NCI-H2029 treated with DMSO at 0.1 percent for 48 hours (cell line): ENCODE results near the gene EPHA6.
A peak's percentile ranks its signal among the peaks of the same experiment; 100 is the strongest.
"Not testable (repeated sequence)": the region's sequence is repeated elsewhere in the genome, so short reads cannot be mapped to it uniquely, and the experiment has no call there.

ENCODE experiments used
- DNase-seq: peaks from one replicate; lab custom pipeline; 2025; lab: John Stamatoyannopoulos, UW

EPHA6 gene

DNA sequence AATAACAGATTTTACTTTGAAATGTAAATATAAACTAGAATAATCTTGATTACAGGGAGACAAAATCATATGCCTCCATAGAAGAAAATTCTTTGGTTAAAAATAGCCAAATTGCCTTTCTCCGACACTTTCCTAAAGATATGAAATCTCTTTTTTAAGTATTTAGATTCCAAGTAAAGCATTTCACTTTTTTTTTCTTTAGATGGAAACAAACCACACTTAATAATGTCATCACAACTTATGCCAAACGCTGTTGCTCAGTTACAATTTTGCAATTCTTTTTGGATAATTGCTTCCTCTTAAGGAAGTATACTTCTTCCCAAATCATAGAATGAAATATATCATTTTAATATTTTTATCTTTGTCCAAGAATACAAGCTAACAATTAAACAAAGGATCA, 656.1 kb downstream of the EPHA6 start:
- no peak for DNase-seq

DNA sequence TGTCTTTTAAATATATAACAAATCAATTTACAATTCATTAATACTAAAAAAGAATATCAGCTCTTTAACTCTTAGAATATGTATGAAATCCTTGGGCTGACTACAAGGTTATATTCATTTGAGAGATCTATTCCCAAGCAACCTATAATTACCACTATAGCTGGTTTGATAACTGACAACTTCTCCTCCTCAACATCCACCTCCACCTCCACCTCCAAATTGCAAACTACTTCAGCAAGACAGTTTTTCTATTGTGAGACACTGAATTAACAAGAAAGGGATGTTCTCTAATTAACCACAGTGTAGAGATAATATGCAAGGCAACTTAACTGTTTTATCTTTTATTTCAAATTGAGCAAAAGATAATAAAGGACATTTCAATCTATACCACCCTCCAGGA, 665.3 kb downstream of the EPHA6 start:
- DNase-seq = no peak

DNA sequence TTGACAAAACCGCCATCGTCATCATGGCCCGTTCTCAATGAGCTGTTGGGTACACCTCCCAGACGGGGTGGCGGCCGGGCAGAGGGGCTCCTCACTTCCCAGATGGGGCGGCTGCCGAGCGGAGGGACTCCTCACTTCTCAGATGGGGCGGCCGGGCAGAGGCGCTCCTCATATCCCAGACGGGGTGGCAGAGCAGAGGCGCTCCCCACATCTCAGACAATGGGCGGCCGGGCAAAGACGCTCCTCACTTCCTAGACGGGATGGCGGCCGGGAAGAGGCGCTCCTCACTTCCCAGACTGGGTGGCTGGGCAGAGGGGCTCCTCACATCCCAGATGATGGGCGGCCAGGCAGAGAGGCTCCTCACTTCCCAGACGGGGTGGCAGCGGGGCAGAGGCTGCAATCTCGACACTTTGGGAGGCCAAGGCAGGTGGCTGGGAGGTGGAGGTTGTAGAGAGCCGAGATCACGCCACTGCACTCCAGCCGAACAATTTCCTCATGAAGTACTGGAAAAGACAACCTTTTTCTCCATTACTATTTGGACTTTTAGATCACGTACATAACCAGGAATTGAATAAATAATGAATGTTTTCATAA, 666.4 kb downstream of the EPHA6 start:
- DNase-seq = not testable (repeated sequence)

DNA sequence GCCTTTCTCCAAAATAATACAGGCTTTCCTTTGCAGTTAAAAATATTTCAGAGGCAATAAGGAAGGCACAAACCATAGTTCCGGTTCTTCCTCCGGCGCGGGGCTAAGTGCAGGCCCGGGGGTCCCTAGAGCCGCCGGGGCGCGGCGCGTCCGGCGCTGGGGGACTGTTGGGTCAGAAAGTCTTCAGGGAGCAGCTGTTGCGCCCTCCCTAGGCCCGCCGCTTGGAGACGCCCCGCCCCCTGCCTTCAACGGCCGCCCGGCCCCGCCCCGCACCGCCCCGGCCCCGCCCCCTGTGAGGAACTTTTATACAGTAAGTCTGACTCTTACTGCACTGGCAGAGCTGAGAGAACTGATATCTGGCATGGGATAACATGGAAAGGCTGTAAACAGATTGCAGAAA, 667.0 kb downstream of the EPHA6 start:
- no peak for DNase-seq

DNA sequence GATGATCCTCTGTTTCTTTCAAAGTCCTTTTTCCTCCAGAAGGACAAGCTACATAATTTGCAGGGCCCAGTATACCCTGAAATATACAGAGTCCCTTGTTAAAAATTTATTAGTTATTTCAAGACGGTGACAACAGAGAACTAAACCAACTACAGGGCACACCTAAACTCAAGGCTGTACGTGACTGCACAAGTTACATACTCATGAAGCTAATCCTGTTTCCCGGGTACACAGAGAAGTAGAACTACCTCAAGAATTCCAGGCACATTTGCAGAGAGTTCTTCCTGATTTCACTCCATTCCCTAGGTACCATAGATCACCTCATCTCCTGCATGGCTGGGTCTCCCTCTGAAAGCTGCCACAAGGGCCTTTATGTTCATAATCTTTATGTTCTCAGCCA, 670.8 kb downstream of the EPHA6 start:
- no peak for DNase-seq

DNA sequence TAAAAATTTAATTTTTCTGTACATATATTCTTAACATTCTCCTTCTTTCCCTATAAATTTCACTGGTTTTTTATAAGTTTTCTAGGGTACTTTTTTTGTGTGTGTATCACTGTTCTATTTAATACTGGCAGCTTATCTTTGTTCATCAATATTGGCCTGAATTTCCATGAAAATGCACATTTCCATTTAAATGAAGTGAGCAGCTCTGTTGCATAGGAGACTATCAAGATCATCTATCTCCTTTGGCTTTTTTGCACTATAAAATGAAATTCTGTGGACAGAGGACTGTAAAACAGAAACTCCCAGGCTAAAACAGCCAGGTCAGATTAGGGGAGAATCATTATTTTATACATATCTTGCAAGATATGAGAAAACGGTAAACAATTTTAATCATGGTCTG, 673.2 kb downstream of the EPHA6 start:
- no peak for DNase-seq

DNA sequence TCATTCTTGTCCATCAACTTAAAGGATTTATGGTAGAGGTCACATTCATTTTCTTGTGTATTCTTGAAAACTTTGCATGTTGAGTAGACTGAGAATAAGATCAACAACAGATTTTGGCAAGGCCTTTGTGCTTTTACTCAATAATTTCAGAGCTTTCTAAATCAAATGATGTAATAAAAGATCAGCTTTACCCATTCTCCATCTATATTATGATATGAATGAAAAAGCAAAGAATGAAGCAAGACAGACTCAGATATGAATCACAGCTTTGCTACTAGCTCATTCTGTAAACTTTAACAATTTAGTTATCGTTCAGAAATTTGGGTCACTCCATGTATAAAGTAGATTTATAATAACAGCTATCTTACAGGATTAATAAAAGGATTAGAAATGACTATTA, 674.3 kb downstream of the EPHA6 start:
- DNase-seq = no peak

DNA sequence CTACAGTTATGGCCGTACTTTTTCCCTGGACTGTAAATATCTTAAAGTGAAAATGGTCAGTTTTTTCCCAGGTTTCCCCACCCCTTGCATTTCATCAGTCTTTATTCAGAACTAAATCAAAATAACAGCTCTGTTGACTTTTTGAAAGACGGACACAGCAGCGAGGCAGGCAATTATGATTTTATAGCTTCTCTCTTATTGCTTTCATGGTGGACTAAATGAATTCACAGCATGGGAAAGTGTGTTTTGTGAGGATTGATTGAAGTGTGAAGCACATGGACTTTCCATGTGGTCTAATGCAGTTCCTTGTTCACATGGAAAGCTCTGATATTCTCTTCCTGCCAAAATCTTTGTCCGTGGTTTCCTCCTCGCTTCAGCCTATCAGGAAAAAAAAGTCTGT, 681.5 kb downstream of the EPHA6 start:
- DNase-seq = no peak

DNA sequence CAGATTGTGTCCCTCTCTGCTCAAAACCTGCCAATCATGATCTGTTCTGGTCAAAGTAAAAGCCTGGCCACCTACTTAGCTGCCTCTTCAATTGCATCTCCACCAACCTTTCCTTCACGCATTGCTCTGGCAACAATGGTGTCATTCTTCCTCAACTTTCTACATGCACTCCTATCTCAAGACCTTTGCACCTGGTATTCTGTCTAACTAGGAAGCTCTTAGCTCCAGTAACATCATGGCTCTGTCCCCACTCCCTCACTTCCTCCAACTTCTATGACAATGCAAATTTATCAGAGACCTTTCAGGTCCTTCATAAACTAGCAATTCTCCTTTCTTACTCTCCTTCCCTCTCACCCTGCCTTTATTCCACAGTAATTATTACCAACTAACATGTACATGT, 682.7 kb downstream of the EPHA6 start:
- DNase-seq = no peak

DNA sequence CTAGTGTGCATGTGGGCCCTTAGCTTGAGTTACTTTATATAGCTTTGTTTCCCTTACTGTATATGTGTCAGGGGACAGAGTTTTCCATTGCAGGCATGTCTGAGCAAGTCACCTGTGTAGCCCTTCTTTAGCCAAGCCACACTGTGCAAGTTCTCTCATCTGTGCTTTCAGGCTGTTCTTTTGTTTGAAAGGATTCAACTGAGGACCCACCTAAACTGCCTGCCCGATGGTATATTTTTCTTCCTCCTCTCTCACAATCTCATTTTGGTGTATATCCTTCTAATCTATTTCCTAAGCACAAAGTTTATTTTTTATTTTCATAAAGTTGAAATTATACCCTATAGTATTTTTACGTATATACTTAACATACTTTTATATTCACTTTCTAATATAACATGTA, 690.1 kb downstream of the EPHA6 start:
- DNase-seq = no peak

DNA sequence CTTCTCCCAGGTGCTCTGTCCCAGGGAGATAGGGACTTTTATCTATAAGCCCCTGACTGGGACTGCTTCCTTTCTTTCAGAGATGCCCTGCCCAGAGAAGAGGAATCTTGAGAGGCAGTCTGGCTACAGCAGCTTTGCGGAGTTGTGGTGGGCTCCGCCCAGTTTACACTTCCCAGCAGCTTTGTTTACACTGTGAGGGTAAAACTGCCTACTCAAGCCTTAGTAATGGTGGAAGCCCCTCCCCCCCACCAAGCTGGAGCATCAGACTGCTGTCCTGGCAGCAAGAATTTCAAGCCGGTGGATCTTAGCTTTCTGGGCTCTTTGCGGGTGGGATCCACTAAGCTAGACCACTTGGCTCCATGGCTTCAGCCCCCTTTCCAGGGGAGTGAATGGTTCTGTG, 696.4 kb downstream of the EPHA6 start:
- no peak for DNase-seq

DNA sequence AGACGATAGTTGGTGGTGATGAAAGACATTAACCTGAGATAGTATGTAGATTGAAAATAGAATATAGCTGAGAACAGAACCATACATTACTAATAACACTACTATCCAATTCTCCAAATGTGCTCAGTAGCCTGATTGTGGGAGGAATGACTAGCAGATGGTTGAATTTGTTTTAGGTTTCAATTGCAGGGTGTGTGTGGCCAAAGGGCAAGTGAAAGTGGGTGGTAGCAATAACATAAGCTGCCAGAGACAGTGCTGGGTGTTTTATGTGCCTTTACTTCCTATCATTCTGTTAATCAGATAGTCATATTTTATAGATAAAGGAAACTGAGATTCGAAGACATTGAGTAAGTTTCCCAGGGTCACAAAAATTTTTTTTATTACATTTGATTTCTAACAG, 700.7 kb downstream of the EPHA6 start:
- DNase-seq = no peak

DNA sequence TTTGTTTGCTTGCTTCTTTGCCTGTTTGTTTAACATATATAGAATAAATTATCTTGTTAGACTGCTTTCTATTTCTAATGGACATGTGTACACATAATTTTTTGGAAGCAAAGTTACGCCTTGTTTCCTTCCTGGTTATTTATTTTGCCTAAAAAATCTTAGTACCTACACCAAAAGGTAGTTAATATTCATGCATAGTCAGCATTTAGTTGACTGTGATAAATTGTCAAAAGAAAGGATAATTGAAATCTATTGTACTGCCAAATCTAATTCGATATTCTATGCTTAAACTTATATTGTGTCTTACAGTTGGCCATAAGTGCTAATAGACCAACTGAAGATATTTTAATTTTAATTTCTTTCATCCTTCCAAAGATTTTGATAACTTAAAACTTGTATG, 716.3 kb downstream of the EPHA6 start:
- no peak for DNase-seq

DNA sequence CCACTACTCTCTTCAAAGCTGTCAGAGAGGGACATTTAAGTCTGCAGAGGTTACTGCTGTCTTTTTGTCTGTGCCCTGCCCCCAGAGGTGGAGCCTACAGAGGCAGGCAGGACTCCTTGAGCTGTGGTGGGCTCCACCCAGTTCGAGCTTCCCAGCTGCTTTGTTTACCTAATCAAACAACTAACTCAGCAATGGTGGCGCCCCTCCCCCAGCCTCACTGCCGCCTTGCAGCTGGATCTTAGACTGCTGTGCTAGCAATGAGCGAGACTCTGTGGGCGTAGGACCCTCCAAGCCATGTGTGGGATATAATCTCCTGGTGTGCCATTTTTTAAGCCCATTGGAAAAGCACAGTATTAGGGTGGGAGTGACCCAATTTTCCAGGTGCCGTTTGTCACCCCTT, 733.2 kb downstream of the EPHA6 start:
- not testable (repeated sequence) for DNase-seq

DNA sequence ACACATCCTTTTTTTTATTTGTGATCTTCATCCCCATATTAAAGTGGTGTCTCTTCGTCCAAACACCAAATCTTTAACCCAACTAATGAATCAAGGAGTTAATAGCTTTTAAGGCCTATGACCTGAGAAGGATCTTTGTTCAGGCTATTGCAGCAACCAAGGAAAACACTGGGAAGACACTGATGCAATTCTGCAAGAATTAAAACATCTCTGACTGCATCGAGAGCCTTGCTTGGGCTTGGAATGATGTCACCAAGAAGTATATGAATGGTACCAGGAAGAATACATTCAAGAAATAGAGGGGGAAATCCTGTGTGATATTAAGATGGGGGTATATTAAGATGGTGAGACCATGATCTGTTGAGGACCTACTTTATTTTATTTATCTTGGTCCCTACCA, 736.0 kb downstream of the EPHA6 start:
- no peak for DNase-seq

DNA sequence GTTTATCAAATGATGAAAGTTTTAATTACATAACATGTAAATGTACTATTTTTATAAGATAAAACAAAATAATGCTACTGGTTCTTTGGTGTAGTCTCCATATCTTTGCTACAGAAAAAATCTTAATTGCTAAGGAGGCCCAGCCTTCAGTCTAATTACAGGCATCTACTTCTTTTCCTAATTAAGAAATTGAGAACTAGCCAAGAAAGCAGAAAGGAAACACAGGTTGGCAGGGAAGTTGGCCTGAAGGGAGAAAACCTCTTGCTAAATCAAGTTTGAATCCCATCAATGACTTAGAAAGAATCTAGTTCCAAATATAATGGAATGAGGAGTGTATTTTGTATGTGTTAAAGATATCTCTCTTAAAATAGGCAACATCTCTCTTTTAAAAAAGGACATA, 737.8 kb downstream of the EPHA6 start:
- DNase-seq = no peak

DNA sequence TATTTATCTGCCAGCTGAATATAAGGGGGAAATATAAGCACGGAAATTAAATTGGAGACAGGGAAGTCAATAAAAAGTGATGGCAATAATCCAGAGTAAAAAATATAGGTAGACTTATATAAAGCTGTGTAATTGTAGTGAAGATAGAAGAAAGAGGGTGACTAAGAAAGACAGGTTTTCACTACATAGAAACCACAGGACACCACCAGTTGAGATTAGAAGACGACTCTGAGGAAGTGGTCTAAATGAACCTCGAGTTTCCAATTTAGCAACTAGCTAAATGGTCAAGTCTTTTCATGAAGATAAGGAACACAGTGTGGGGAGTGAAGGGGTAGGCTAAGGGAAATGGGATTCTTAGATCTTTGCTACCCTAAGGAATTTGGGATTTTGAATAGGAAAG, 761.3 kb downstream of the EPHA6 start:
- no peak for DNase-seq

DNA sequence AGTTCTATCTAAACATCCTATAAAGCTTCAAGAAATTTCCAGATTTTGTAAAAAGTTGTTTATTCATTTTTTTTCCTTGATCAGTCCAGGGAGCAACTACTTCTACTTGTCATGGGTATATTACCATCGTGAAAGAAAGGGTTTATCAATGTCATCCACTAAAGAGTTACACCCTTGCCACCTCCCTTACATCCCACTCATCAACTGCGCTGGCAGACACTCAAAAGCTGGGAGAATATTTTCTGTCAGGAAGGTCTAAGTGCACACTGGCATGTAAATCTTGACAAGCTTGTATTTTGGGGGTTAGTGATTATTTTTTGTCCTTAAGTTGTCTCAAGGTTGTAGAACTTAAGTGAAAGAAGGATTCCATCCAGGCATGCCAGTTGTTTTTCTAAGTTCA, 761.8 kb downstream of the EPHA6 start:
- no peak for DNase-seq

DNA sequence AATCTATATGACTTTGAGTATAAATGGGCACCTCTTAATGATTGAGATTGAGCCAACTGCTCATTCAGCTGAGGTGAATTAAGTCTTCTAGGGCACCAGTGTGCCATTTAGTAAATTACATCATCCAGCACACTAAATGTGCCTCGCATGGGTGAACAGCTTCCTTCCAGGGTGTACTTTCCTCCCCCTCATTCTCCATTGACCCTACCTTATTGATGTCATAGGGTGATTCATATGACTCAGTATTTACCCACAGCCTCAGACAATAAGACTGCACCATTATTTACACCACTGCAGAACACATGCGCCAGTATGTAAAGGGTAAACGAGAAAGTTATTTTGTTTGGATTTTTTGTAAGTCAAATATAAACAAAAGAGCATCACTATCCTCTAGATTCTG, 765.0 kb downstream of the EPHA6 start:
- DNase-seq = peak; percentile 78

DNA sequence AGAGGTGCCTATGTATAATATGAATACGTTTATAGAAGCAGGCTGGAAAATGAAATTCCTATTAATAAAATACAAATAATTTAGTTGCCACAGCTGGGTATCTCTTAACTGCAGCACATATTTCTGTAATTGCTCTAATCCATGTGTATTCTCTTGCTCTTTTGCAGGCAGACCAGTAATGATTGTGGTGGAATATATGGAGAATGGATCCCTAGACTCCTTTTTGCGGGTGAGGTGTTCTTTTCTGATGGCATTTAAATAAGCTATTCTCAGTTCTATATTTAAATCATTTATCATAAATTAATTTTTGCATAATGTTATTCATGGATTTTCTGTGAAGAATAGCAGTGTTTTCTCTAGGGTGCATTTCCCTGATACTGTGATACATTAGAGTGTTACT, 796.2 kb downstream of the EPHA6 start:
- no peak for DNase-seq

DNA sequence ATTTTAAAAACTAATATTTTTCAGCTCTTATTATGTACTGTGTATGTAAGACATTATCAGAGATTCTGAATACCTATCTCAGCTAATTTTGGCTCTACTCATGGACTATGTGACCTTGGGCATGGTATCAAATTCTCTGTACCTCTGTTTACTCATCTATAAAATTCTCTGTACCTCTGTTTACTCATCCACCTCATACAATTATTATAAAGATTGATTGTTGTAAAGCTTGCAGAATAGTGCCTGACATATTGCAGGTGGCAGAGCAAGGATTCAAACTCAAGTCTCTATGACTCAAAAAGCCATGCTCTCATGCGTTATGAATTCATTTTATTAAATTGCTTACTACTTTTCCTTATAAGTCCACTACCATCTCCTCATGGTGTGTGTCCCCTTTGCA, 798.2 kb downstream of the EPHA6 start:
- peak; percentile 86 for DNase-seq

DNA sequence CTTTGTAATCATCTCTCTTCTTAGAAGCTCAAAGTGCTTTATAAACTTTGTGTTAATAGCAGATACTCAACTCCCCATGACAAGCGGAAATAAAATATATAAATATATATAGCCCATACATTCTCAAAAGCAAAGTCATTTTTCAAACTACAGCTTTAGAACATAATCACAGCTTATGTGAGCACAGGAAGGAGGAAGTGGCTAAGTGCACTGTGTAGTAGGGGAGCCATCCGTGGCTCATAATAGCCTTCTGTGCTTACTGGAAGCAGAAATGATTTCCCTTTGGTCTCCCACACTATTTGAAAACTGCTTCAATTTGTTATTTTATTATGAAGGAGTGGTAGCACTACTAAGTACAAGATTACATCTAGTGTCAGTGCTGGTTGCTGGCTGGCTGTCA, 798.7 kb downstream of the EPHA6 start:
- DNase-seq = peak; percentile 49

DNA sequence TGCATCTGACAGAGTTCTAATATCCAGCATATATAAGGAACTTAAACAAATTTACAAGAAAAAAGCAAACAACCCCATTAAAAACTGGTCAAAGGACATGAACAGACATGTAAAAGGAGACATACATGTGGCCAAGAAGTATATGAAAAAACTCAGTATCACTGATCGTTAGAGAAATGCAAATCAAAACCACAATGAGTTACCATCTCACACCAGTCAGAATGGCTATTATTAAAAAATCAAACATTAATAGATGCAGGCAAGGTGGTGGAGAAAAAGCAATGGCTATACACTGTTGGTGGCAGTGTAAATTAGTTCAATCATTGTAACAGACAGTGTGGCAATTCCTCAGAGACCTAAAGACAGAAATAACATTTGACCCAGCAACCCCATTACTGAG, 806.1 kb downstream of the EPHA6 start:
- DNase-seq = not testable (repeated sequence)

DNA sequence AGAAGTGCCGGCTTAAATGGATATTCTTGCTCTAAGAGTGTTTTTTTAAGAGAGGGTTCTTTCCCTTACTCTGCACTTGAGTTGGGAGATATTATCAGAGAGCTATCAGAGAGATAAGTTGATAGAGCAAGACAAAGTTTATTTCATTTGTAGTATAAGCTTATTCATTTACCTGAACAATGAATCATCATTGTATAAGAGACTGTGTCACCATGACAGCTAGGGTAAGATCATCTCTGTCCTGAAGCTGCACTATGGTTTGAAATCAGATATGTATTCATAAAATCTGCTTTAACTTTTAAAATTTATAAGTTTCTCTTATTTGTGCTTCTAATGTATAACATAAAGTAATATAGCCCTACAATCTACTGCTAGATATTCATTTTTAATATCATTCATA, 822.1 kb downstream of the EPHA6 start:
- no peak for DNase-seq

DNA sequence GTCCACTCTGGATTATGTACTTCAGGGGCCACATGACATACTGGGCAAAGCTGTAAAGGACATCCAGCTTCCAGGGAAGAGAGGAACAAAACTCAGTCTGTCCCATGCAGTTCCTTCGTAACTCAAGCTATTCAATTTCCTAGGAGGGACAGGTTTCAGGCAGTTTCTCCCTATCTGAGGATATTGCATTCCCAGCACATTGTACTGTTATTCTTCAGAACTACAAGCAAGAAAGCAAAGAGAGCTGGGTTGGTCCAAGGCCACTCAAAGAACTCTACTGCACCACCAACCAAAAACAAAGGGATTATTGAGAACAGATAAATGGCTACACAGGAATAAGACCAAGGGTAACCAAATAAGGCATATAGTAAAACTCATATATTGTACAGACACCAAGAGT, 832.5 kb downstream of the EPHA6 start:
- no peak for DNase-seq
